ENCODE data around the gene CDR2.
A peak's percentile ranks its signal among the peaks of the same experiment; 100 is the strongest.
"Not testable (repeated sequence)": the region's sequence is repeated elsewhere in the genome, so short reads cannot be mapped to it uniquely, and the experiment has no call there.

CDR2 gene

GRCh38 chr16:22374311-22375116 is at the start of gene CDR2:
Gene CDR2 (minus strand): TSS chr16:22374619. CDS start chr16:22374309, 310 bp downstream.
- peak; percentile 89 to 97 (median 94) for DNase-seq (ENCODE audit: low read depth in 4 of 4, low spot score in 1 of 4)

- DNase-seq (ENCODE audit: low read depth in 4 of 4, low spot score in 1 of 4): no peak
These were observed 49.3 kb upstream of the CDR2 start for GRCh38 chr16:22423716-22424115.

DNA sequence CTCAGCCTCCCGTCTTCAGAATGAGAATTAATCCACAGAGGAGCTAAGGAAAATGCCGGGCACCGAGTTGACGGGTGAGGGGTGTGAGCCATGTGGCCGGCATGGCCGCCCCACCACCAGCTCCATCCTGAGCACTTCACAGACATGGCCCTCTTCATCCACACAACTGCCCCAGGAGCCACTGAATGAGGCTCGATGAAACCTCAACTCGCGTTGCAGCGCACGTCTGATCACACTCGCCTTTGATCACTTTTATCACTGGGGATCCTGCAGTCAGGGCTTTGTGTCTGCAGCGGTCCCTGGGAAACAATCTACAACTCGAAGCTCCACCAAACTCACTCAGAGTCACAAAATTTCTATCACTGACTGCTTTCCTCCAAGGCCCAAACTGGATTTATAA is 46.7 kb upstream of the CDR2 start:
- DNase-seq (ENCODE audit: low read depth in 4 of 4, low spot score in 1 of 4): no peak

- no peak for DNase-seq (ENCODE audit: low read depth in 4 of 4, low spot score in 1 of 4)
These were observed 46.3 kb upstream of the CDR2 start for GRCh38 chr16:22420606-22421135.

DNA sequence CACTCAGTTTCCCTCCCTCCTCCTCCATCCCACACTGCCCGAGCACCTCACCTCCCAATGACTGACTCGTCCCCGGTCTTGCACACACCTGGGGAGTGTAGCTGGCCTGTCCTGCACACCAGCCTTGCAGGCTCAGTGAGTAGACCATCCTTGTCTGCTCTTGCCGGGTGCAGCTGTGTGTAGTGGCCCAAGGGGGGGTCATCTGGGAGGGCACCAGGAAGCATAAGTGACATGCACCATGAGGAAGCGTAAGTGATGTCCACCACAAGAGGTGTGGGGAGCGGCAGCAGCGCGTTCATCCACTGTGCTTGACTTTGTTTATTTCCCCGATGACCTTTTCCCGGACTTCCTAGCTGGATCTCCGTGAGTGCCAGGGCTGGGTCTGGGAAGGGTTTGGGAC is 45.5 kb upstream of the CDR2 start:
- DNase-seq (ENCODE audit: low read depth in 4 of 4, low spot score in 1 of 4): no peak

DNA sequence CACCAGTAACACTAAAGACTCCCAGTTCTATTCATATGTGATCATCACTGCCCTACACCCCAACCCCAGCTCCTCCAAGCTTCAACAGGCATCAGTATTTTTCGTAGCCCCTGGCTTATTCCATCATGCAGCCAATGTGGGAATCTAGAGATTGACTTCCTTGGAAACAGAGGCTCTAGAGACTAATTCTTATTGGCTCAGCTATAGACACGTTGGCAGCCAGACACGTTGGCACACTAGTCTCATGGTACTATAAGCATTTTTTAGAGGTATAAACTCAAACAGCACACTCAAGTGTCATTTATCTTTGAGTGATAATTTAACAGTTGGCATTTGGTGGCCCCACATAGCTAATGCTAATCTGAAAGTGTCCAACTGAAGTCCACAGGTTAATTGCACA is 44.4 kb upstream of the CDR2 start:
- DNase-seq (ENCODE audit: low read depth in 4 of 4, low spot score in 1 of 4): no peak

DNA sequence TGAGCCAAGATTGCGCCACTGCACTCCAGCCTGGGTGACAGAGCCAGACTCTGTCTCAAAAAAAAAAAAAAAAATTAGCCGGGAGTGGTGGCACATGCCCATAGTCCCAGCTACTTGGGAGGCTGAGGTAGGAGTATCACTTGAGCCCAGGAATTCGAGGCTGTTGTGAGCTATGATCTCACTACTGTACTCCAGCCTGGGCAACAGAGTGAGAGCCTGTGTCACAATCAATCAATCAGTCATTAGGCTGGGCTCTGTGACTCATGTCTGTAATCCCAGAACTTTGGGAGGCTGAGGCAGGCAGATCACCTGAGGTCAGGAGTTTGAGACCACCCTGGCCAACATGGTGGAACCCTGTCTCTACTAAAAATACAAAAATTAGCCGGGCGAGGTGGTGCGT is 43.4 kb upstream of the CDR2 start:
- not testable (repeated sequence) for DNase-seq (ENCODE audit: low read depth in 4 of 4, low spot score in 1 of 4)

DNA sequence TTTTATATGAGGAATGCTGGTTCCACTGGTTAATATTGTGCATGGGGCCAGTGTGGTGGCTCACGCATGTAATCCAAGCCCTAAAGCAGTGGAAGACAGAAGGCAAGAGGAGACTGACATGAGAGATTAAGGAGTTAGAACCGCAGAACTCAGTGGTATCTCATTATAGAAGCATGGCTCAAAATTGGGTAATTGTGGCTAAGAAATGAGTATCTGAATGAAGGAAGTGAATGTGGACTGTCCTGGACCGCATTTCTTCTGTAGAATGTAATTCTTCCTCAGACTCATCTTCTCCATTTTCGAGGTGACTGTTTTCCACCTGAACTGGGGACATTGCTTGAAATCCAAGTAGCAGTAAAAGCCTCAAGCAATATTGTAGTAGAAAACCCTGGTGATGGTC is 42.6 kb upstream of the CDR2 start:
- DNase-seq (ENCODE audit: low read depth in 4 of 4, low spot score in 1 of 4): no peak

- no peak for DNase-seq (ENCODE audit: low read depth in 4 of 4, low spot score in 1 of 4)
These were observed 39.4 kb upstream of the CDR2 start for GRCh38 chr16:22413819-22414218.

DNA sequence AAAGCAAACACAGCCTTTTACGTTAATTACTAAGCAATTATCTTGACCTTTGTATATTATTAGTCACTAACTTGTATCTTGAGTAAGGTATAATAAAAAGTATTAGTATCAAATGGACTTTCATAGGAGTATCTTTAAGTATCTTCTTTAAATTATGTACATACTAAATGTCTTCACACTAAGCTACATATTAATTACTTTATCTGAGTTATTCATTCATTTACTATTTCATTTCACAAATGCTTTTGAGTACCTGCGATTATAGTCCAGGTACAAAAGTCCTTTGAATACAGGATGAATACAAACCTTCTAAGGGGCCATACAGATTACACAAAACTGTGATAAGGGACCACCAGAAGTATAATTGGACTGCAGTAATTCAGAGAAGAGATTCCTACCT is 33.1 kb upstream of the CDR2 start:
- DNase-seq (ENCODE audit: low read depth in 4 of 4, low spot score in 1 of 4): no peak

DNA sequence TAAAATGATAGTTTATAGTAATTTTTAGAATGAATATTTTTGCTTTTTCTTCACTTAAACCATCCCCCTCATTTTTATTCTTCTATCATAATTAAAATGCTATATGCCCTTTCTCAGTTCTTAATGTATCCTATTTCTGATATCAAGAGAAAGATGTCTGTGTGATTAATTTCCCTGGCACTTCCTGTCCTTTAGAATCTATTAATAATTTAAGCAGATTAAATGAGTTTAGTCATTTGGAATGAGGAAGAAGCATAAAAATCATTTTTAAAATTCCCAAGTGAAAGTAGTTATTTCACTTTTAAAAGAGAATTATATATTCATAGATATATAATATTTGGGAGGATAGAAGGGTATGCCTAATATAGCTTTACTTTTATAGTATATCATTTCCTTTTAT is 27.8 kb upstream of the CDR2 start:
- DNase-seq (ENCODE audit: low read depth in 4 of 4, low spot score in 1 of 4): no peak

DNA sequence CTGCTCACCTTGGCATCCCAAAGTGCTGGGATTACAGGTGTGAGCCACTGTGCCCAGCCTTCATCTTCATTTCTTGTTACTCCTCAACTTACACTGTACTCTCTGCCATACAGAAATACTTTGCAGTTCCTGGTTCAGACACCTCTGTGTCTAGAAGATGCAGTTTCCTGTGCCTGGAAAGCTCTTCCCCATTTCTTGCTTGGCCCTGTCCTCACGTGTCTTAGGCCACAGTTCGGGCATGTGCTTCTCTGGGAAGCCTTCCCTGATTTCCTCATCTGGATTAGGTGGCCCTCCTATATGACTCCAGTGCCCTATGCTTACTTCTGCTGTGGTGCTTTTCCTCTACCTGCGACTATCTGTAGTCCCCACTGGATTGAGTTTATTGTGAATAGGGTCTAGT is 26.5 kb upstream of the CDR2 start:
- no peak for DNase-seq (ENCODE audit: low read depth in 4 of 4, low spot score in 1 of 4)

GRCh38 chr16:22397931-22398330 is 23.5 kb upstream of the CDR2 start:
- no peak for DNase-seq (ENCODE audit: low read depth in 4 of 4, low spot score in 1 of 4)

GRCh38 chr16:22397464-22397863 is 23.0 kb upstream of the CDR2 start:
- no peak for DNase-seq (ENCODE audit: low read depth in 4 of 4, low spot score in 1 of 4)

GRCh38 chr16:22395960-22396359 is 21.5 kb upstream of the CDR2 start:
- DNase-seq (ENCODE audit: low read depth in 4 of 4, low spot score in 1 of 4): no peak

DNA sequence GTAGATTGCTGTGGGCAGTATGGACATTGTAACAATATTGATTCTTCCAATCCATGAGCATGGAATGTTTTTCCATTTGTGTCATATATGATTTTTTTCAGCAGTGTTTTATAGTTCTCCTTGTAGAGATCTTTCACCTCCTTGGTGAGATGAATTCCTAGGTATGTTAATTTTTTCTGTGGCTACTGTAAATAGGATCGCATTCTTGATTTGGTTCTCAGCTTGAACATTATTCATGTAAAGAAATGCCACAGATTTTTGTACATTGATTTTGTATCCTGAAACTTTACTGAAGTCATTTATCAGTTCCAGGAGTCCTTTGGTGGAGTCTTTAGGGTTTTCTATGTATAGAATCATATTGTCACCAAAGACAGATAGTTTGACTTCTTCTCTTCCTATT is 19.7 kb upstream of the CDR2 start:
- no peak for DNase-seq (ENCODE audit: low read depth in 4 of 4, low spot score in 1 of 4)

GRCh38 chr16:22388101-22388644 is 13.8 kb upstream of the CDR2 start:
- no peak for DNase-seq (ENCODE audit: low read depth in 4 of 4, low spot score in 1 of 4)

DNA sequence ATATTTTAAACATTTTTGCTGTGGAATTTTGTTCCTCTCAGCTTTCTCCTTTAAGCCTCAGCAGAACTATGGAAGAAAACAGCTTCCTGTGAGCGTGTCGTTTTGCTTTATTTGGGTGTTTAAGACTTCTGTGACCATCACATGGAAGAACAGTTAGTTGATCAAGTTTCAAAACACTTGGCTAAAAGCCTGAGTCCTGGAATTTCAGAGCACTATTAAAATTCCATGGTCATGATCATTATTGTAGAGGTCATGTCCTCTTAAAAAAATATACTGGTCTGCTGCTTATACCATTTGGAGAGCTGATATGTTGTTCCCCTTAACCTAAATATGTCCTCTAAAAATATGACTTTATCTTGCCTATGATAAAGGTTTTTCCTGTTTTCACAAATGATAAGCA is 12.6 kb upstream of the CDR2 start:
- no peak for DNase-seq (ENCODE audit: low read depth in 4 of 4, low spot score in 1 of 4)

DNA sequence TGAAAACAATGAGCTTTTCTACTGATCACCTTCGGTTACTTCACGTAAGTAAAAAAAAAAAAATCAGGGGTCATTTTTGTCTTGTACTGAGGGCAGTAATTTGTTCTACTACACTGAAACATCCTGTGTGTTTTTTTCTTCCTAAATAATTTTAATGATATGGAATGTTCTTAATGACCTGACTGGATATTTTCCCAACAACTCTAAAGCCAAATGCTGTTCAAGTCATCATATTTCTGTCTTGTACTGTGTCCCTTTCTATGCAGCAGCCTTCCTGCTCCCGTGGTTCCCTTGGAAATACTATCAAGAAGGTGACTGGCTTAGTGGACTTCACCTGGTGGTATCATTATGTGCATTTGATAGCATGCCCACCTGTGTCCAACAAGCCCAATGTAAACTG is 10.8 kb upstream of the CDR2 start:
- DNase-seq (ENCODE audit: low read depth in 4 of 4, low spot score in 1 of 4): no peak

- no peak for DNase-seq (ENCODE audit: low read depth in 4 of 4, low spot score in 1 of 4)
These were observed 9.4 kb upstream of the CDR2 start for GRCh38 chr16:22383827-22384226.

DNA sequence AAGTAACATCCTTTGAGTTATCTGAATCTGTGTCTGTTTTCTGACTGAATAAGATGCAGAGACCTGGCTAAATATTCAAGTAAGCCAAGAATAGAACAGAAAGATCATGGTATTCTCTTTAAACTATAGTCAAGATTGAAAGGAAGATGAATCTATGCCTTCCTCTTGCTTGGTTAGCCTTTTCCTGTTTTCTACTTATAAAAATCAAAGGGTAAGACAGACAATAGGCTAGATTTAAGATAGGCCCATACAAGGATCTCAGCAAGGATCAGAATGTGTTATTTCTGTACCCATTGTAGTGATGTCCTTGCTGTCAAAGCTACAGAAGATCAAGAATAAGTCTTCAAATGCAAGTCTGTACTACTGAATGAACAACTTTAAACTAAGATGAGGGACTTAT is 7.0 kb upstream of the CDR2 start:
- DNase-seq (ENCODE audit: low read depth in 4 of 4, low spot score in 1 of 4): no peak

GRCh38 chr16:22380529-22380928 is 6.1 kb upstream of the CDR2 start:
- DNase-seq (ENCODE audit: low read depth in 4 of 4, low spot score in 1 of 4): no peak

- DNase-seq (ENCODE audit: low read depth in 4 of 4, low spot score in 1 of 4): no peak
These were observed 5.2 kb upstream of the CDR2 start for GRCh38 chr16:22379656-22380055.
